NCI-H345 treated with DMSO at 0.1 percent for 48 hours (cell line): ENCODE results near the gene EMB.
"Not testable (repeated sequence)": the region's sequence is repeated elsewhere in the genome, so short reads cannot be mapped to it uniquely, and the experiment has no call there.

Source experiments
- DNase-seq: peaks from one replicate; lab custom pipeline; 2025; ENCODE audit not compliant: unreplicated experiment; lab: John Stamatoyannopoulos, UW

EMB gene

GRCh38 chr5:50440651-50441492 lies at the start of gene EMB:
Gene EMB (minus strand): TSS chr5:50441288. CDS start chr5:50441151, 137 bp downstream.
- peak; percentile 57 for DNase-seq

GRCh38 chr5:50489491-50489890 lies 48.4 kb upstream of the EMB start:
- DNase-seq = not testable (repeated sequence)

GRCh38 chr5:50478790-50479189 lies 37.7 kb upstream of the EMB start:
- not testable (repeated sequence) for DNase-seq

- no peak for DNase-seq
These were observed 35.5 kb upstream of the EMB start for GRCh38 chr5:50476549-50476948.

GRCh38 chr5:50465015-50465414 lies 23.9 kb upstream of the EMB start:
- not testable (repeated sequence) for DNase-seq

GRCh38 chr5:50463726-50464125 lies 22.6 kb upstream of the EMB start:
- no peak for DNase-seq

- DNase-seq = no peak
These were observed 22.0 kb upstream of the EMB start for GRCh38 chr5:50463047-50463446.

- DNase-seq = peak; percentile 9
These were observed 21.5 kb upstream of the EMB start for GRCh38 chr5:50462579-50462978.

GRCh38 chr5:50458372-50458771 lies 17.3 kb upstream of the EMB start:
- DNase-seq = not testable (repeated sequence)

GRCh38 chr5:50449241-50449640 lies 8.2 kb upstream of the EMB start:
- not testable (repeated sequence) for DNase-seq

- no peak for DNase-seq
These were observed 6.9 kb upstream of the EMB start for GRCh38 chr5:50447941-50448340.

GRCh38 chr5:50447228-50447627 lies 6.1 kb upstream of the EMB start:
- DNase-seq = no peak

- DNase-seq = no peak
These were observed 4.3 kb upstream of the EMB start for GRCh38 chr5:50445296-50445949.

GRCh38 chr5:50442559-50443539 lies 1.8 kb upstream of the EMB start:
- DNase-seq = not testable (repeated sequence)

- DNase-seq = peak; percentile 33
These were observed 436 bp upstream of the EMB start for GRCh38 chr5:50441493-50441955.

GRCh38 chr5:50439221-50439620 lies 1.9 kb downstream of the EMB start:
- no peak for DNase-seq

GRCh38 chr5:50438060-50438459 lies 3.0 kb downstream of the EMB start:
- not testable (repeated sequence) for DNase-seq

GRCh38 chr5:50435168-50435567 lies 5.9 kb downstream of the EMB start:
- no peak for DNase-seq

- not testable (repeated sequence) for DNase-seq
These were observed 9.8 kb downstream of the EMB start for GRCh38 chr5:50431133-50431904.

GRCh38 chr5:50423100-50423799 lies 17.8 kb downstream of the EMB start:
- not testable (repeated sequence) for DNase-seq
